22Rv1 (cell line): ENCODE results near the gene ACSM3.
"Not testable (repeated sequence)": the region's sequence is repeated elsewhere in the genome, so short reads cannot be mapped to it uniquely, and the experiment has no call there.

Source experiments
- H3K27ac ChIP-seq: fragments of 450-650 bp; 2 replicates; pipeline ENCODE4 v1.5.1; 2017
- ZFX ChIP-seq: fragments of 450-650 bp; IDR thresholded peaks from 2 replicates; pipeline ENCODE4 v1.6.1; 2017; ENCODE audit warnings: antibody characterized with exemption, borderline replicate concordance
- TF ChIP-seq, protein P1 (sequence below): fragments of 450-650 bp; IDR thresholded peaks from 2 replicates; pipeline ENCODE4 v1.5.1; 2017; ENCODE audit warnings: mild to moderate bottlenecking

The ACSM3 gene

DNA sequence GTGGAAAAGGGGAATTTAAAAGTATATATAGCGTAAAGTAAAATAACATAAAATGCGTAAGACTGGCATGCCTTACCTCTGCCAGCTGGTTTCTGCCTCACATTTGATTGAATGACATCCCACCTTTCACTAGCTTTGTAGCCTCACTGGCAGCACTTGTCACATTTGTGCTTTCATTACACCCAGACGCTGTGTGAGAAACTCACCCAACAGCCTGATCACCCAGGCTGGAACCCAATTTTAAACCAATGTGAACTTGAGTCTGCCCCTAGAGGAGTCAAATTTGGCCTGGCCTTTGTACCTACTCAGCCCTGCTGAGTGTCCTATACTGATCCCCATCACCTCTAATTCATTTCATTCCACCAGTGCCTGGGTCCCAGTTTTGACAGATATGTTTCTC is 17.4 kb upstream of the ACSM3 start:
- TF ChIP-seq, protein P1, sequence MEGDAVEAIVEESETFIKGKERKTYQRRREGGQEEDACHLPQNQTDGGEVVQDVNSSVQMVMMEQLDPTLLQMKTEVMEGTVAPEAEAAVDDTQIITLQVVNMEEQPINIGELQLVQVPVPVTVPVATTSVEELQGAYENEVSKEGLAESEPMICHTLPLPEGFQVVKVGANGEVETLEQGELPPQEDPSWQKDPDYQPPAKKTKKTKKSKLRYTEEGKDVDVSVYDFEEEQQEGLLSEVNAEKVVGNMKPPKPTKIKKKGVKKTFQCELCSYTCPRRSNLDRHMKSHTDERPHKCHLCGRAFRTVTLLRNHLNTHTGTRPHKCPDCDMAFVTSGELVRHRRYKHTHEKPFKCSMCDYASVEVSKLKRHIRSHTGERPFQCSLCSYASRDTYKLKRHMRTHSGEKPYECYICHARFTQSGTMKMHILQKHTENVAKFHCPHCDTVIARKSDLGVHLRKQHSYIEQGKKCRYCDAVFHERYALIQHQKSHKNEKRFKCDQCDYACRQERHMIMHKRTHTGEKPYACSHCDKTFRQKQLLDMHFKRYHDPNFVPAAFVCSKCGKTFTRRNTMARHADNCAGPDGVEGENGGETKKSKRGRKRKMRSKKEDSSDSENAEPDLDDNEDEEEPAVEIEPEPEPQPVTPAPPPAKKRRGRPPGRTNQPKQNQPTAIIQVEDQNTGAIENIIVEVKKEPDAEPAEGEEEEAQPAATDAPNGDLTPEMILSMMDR = no peak
- TF ChIP-seq ZFX = no peak
- H3K27ac ChIP-seq = no peak overlapping the region

DNA sequence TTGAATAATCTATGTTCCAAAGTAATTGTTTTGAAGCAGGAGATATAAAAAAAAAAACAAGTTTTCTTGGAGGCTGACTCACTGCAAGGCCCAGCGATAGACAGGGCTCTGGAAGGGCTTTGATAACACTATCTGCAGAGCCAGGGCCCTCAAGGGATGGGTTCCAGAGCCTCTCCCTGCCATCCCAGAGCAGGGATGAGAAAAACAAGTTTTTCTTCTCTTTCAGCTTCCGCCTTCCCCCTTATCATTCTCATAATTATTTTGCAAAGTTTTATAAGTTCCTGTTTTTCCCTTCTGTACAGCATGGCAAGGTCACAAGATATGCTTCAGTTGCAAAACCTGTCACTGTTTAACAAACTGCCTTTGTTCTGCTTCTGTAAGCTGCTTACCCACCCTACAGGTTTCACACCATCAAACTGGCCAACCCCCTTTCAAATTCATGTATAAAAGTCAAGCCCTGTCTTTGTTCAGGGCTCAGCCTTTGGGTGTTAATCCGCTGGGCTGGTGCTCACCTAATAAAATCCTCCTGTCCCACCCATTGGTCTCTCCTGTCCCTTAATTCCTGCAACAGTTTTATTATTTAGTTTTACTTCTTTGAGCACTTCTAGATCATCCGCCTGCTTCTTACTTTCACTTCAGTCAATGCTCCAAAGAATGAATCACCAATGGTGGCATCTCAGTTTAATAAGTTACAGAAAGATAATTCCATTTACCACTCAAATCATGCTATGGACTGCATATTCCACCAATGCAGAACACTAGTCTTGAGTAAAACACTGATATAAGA is 16.6 kb upstream of the ACSM3 start:
- no peak overlapping the region for H3K27ac ChIP-seq
- no peak for TF ChIP-seq ZFX
- TF ChIP-seq, protein P1 = no peak

DNA sequence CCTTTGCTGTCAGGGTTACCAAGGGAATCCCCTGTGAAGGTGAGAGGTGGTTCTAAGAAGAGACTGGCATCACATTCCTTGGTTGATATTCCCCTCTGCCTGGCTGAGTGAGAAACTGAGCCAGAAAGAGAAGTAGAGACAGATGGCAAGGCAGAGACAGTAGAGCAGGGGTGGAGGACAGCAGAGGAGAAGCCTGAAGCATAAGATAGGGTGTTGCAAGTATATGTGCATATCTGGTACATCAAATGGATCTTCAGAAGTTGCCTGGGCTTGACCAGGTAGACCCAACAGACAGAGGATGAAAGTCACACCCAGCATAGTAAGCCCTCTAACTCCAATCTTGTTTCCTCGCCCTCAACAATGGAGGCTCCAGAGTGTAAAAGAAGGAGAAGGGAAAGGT is 14.3 kb upstream of the ACSM3 start:
- TF ChIP-seq ZFX = no peak
- TF ChIP-seq, protein P1 = no peak
- H3K27ac ChIP-seq = no peak overlapping the region

DNA sequence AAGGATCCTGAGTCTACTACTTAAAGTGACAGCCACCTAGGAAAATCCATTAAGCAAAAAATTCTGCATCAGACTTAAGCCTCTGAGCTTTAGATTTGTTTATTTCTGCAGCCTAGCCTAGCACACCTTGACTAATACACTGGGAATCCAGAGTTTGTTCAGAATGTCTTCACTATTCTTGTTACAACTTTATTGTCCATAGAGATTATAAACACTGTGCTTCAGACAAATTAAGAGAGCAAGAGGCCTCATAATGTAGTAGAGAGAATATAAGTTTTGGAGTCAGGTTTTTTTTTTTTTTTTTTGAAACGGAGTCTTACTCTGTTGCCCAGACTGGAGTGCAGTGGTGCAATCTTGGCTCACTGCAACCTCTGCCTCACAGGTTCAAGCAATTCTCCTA is 13.3 kb upstream of the ACSM3 start:
- H3K27ac ChIP-seq = no peak overlapping the region
- TF ChIP-seq ZFX = no peak
- TF ChIP-seq, protein P1 = no peak

DNA sequence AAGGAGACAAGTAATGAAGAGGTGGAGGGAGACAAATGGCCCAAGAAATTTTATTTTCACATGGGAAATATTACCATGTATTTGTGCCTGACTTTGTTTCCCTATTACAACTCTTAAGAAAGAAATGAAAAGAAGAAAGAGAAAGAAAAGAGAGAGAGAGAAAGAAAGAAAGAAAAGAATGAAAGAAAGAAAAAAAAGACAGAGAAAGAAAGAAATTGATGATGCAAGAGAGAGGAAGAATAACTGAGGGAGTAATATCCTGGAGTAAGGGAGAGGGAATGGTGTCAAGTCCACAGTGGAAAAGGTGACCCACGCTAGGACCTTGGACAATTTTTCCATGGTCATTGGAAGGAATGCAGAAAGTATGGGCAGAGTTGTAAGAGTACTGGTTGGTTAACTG is 10.1 kb upstream of the ACSM3 start:
- H3K27ac ChIP-seq = no peak overlapping the region
- TF ChIP-seq, protein P1 = no peak
- no peak for TF ChIP-seq ZFX

DNA sequence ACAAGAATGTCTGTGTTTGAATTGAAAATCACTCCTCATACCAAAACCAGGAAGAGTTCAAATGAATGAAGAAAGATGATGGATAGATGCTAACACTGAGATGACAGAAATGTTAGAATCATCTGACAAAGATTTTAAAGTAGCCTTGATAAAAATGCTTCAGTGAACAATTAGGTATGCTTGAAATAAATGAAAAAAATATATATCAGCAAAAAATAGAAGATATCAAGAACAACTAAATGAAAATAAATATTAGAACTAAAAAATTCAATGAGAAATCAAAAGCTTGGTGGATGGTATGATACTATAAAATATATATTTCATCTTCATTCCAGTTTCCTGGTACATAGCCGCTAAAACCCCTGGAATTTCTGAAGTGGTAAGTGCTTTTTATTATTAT is 8.6 kb upstream of the ACSM3 start:
- TF ChIP-seq, protein P1 = no peak
- TF ChIP-seq ZFX = no peak
- no peak overlapping the region for H3K27ac ChIP-seq

DNA sequence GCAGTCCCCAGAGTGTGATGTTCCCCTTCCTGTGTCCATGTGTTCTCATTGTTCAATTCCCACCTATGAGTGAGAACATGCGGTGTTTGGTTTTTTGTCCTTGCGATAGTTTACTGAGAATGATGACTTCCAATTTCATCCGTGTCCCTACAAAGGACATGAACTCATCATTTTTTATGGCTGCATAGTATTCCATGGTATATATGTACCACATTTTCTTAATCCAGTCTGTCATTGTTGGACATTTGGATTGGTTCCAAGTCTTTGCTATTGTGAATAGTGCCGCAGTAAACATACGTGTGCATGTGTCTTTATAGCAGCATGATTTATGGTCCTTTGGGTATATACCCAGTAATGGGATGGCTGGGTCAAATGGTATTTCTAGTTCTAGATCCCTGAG is 8.0 kb upstream of the ACSM3 start:
- H3K27ac ChIP-seq = not testable (repeated sequence)

DNA sequence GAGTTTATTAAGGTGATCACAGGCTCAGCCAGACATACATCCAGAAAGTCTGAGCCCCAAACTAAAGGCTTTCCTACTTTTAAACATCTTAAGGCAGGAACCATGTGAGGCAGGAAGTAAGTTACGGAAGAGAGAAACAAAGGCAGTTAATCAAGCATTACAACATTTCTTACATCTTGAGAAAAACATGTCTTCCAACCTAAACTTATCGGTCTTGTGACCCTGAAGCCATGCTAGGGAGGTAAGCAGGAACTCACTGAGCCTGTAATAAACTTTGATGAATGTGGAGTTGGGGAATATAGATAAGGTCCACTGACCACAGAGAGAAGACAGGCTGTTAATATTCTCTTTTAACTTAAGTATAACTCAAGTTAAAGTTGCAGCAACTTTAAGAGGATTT is 3.5 kb upstream of the ACSM3 start:
- TF ChIP-seq, protein P1 = no peak
- TF ChIP-seq ZFX = no peak
- no peak overlapping the region for H3K27ac ChIP-seq
